ENCODE results near the gene KRTCAP2. TPM values are rescaled to one million over a fixed set of nuclear protein-coding genes. Genes with fewer than 3 reads are reported as not detected.

The KRTCAP2 gene
- total and polyA plus RNA-seq, 2 experiments from 2014 or later = 191 to 440 TPM

- Histone ChIP-seq H2AFZ (peak overlapping the region; percentile 2), H3K9me3 (ENCODE audit: low read depth) (no peaks in the 10 kb centered on the region), H3K36me3 (replicated peaks; ENCODE audit: insufficient read depth, low read depth) (no peaks in the 10 kb centered on the region), H3K27ac (peak overlapping the region; percentile 97), H3K9me2 (replicated peaks; ENCODE audit: insufficient read depth) (no peaks in the 10 kb centered on the region), H3K4me3 (no peak overlapping the region), H3K4me1 (ENCODE audit: insufficient read depth) (peaks cover 32% of the 10 kb centered on the region), H3K4me2 (peak overlapping the region; percentile 98), H4K20me1 (ENCODE audit: insufficient read depth, poor library complexity, severe bottlenecking) (no peaks in the 10 kb centered on the region), H3K79me2 (peaks cover 30% of the 10 kb centered on the region), H3K27me3 (no peaks in the 10 kb centered on the region)
- DNase-seq (ENCODE audit: low spot score) = peak; percentile 84
- 7% methylated on average over 42 of the region's 53 CpGs for WGBS (ENCODE audit: low lambda C conversion rate, missing lambda C conversion rate)
- TF ChIP-seq CTCF (IDR thresholded peaks at IDR 0.05; ENCODE audit: poor library complexity) = no peak
- no peak for TF ChIP-seq EZH2phosphoT487 (IDR thresholded peaks at IDR 0.05; ENCODE audit: low read depth, severe bottlenecking, unreplicated experiment)
- TF ChIP-seq EZH2 (IDR thresholded peaks at IDR 0.05; ENCODE audit: borderline replicate concordance) = peak; percentile 2
These were observed 47.1 kb downstream of the KRTCAP2 start for GRCh38 chr1:155125946-155126555.

GRCh38 chr1:155125511-155125945, 47.6 kb downstream of the KRTCAP2 start:
- no peak for TF ChIP-seq CTCF (IDR thresholded peaks at IDR 0.05; ENCODE audit: poor library complexity)
- no peak for TF ChIP-seq EZH2phosphoT487 (IDR thresholded peaks at IDR 0.05; ENCODE audit: low read depth, severe bottlenecking, unreplicated experiment)
- no peak for TF ChIP-seq EZH2 (IDR thresholded peaks at IDR 0.05; ENCODE audit: borderline replicate concordance)
- Histone ChIP-seq H4K20me1 (ENCODE audit: insufficient read depth, poor library complexity, severe bottlenecking) (no peaks in the 10 kb centered on the region), H3K4me3 (no peak overlapping the region), H3K9me3 (ENCODE audit: low read depth) (no peaks in the 10 kb centered on the region), H3K4me1 (ENCODE audit: insufficient read depth) (peaks cover 36% of the 10 kb centered on the region), H3K27ac (peak overlapping the region; percentile 97), H2AFZ (no peak overlapping the region), H3K4me2 (peak overlapping the region; percentile 98), H3K27me3 (no peaks in the 10 kb centered on the region), H3K9me2 (replicated peaks; ENCODE audit: insufficient read depth) (no peaks in the 10 kb centered on the region), H3K79me2 (peaks cover 25% of the 10 kb centered on the region), H3K36me3 (replicated peaks; ENCODE audit: insufficient read depth, low read depth) (no peaks in the 10 kb centered on the region)
- WGBS (ENCODE audit: low lambda C conversion rate, missing lambda C conversion rate) = 55% methylated on average over 11 of the region's 11 CpGs
- DNase-seq (ENCODE audit: low spot score) = no peak

GRCh38 chr1:155124503-155125463, 48.3 kb downstream of the KRTCAP2 start:
- H3K4me2 ChIP-seq = peak overlapping the region; percentile 98
- peak overlapping the region; percentile 97 for H3K27ac ChIP-seq
- H3K9me3 ChIP-seq (ENCODE audit: low read depth) = no peaks in the 10 kb centered on the region
- peaks cover 41% of the 10 kb centered on the region for H3K4me1 ChIP-seq (ENCODE audit: insufficient read depth)
- H3K79me2 ChIP-seq = peaks cover 20% of the 10 kb centered on the region
- TF ChIP-seq EZH2phosphoT487 (IDR thresholded peaks at IDR 0.05; ENCODE audit: low read depth, severe bottlenecking, unreplicated experiment) = no peak
- no peak for TF ChIP-seq EZH2 (IDR thresholded peaks at IDR 0.05; ENCODE audit: borderline replicate concordance)
- no peak for TF ChIP-seq CTCF (IDR thresholded peaks at IDR 0.05; ENCODE audit: poor library complexity)
- 72% methylated on average over 16 of the region's 16 CpGs for WGBS (ENCODE audit: low lambda C conversion rate, missing lambda C conversion rate)
- no peaks in the 10 kb centered on the region for H4K20me1 ChIP-seq (ENCODE audit: insufficient read depth, poor library complexity, severe bottlenecking)
- H3K4me3 ChIP-seq = no peak overlapping the region
- H3K27me3 ChIP-seq = no peaks in the 10 kb centered on the region
- no peaks in the 10 kb centered on the region for H3K9me2 ChIP-seq (replicated peaks; ENCODE audit: insufficient read depth)
- no peak overlapping the region for H2AFZ ChIP-seq
- no peaks in the 10 kb centered on the region for H3K36me3 ChIP-seq (replicated peaks; ENCODE audit: insufficient read depth, low read depth)
- DNase-seq (ENCODE audit: low spot score) = no peak

Data from hepatocyte (in vitro differentiated cells).